Daoy (cell line): ENCODE results near the gene RXFP2. TPM values are rescaled to one million over a fixed set of nuclear protein-coding genes. Genes with fewer than 3 reads are reported as not detected.

Experiments used
- DNase-seq: peaks from one replicate; pipeline ENCODE4 v3.0.0-alpha.2; 2015; ENCODE audit warnings: low read depth
- total RNA-seq: library from RNA; depleted of rRNA; stranded (reverse); fragments of >200 nt; shearing (Covaris generic); gene quantifications from 2 replicates; pipeline ENCODE4 v1.2.3, GENCODE V29; 2014

Gene RXFP2
- total RNA-seq, 1 experiment from 2014 or later: not detected

DNA sequence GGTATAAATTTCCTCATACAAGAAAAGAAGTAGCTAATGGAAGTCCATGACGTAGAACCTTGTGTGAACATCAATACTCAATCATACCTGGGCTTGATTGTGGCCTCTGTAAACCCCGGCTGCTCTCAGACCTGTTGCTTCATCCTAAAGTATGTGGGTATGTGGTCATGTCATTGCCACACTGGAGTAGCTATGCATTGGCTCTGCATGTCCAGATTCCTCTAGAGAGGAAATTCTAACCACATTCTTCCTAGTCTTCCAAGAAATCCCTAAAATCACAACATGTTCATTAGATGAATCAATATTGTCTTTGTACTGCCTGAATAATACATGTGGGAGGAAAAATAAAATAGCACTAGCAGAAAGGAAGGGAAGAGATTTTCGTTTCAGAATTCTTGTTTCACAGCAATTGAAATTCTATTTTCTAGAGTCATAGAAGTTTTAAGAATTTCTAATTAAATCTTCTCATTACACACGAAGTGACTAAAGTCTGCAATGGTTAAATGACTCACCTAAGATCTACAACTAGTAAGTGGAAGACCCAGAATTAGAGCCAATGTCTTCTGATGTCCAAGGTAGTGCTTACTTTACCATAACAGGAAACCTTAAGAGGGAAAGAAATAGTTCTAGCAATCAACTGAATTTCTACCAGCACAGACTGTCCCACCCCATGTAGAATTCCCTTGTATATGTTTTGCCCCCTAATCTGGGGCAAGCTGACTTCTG lies 28.0 kb downstream of the RXFP2 start:
- DNase-seq: peak; percentile 80

DNA sequence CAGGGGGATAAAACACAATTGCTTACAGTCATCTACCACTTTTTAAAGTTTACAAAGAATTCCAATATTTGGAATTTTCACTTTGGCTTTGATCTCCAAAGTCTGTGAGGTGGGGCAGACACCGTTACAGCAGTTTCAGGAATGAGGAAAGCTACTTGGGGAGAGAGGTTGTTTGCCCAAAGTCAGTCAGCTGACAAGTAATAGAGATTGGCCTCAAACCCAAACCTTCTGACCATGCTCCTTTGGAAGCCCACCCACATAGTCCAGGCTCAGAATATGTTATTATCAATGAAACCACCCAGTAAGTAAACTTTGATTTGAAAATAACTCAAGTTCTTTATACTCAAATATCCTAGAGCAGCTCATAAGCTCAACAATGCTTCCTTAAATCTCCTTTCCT lies 29.0 kb downstream of the RXFP2 start:
- DNase-seq: no peak

DNA sequence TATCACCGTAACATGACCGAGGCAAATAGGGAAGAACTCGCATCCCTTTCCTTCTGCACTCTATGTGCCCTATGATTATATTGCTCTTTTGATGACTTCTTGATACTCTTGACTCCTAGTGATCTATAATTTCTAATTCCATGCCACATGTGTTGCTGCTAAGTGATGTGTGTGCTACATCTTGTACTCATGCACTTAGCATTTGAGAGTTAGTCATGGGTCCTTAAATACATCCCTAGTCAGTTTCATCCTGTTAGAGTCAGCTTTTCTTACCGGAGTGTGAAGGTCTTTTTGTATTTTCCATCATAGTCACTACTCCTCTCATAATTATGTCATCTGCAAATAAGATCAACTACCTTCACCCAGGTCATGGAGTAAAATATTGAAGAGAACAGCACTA lies 30.2 kb downstream of the RXFP2 start:
- DNase-seq: no peak

DNA sequence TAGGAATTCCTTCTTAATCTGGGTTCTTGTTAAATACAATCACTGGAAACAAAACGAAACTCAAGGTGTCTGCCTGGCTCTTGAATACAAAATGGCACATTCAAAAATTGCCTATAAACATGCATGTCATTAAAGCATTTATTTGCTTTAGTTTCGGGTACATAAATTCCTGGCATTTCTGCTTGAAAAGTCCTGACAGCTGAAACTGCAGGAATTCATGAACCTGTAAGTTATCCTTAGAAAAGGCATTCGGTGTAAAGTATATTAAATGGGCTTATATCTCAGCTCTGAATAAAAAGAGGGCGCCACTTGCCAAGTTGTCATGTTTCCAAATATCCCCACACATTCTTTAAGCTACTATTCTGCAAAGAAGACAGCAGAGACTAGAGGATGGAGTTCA lies 32.9 kb downstream of the RXFP2 start:
- DNase-seq: no peak

DNA sequence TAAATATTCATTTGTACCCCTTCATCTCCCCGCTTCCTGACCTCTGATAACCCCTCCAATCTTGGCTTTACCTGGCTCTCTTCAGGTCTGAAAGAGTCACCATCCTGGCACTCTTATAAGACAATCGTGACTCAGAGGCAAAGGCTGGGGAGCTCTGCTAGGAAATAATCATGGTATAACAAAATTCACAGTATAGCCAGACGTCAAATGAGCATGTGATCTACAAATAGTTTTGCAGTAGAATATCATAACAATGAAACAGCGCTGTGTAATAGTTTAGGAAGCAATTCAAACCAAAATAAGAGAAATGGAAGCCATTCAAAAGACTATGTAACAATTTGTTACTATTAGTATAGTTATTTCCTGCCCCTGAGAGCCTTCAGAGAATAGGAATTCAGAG lies 34.2 kb downstream of the RXFP2 start:
- DNase-seq: peak; percentile 12

DNA sequence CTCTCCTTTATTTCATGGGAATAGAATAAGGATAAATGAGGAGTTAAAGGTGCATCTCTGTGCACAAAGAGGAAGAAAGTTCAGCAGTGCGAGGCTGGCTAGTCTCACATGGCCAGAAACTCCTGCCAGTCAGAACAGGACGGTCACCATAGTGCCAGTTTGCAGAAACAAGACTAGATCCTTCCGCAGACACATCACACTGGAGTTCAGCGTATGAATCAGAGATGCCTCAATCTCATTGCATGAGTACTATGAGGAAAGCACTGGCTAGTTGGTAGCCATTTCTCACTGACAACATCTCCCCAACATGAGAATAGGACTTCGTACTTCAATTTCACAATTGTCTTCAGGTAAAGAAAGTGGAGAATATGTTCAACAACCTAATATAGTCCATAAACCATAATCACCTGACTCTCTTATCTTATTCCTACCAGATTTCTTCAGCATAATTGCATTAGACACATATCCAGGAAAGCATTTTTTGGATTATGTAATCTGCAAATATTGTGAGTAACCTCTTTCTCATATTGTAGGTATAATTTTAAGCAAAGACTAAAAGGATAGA lies 34.9 kb downstream of the RXFP2 start:
- no peak for DNase-seq

DNA sequence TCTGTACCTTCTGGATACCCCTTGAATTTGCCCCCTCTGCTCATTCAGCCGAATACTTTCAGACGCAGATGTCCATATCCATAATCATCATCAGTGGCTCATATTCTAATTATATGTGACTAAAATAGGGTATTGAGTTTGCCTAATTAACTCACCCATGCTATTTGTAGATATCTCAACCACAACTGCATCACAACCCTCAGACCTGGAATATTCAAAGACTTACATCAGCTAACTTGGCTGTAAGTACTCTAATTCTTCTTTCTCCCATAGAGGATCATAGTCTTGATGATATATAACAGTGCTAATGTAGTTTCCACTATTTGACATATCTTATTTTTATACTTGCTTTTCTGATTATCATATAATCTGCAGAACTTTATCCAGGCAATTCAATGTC lies 35.8 kb downstream of the RXFP2 start:
- no peak for DNase-seq

DNA sequence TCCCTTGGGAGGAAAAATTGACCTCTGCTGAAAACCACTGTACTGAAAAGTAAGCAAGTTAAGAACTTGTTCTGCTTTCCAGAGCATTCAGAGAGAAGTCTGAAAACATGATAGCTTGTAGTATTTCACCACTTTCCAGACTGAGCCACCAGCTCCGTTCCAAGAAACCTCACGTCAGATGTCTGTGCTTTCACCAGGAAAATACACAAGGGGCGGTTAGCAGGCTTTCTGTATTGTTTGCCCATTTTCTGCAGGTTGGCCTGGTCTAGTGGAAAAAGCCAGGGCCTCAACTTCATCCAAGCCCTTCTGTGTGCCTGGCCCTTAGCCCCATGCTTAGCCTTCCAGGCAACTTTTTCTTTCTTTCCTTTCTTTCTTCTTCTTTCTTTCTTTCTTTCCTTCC lies 36.4 kb downstream of the RXFP2 start:
- DNase-seq: no peak

DNA sequence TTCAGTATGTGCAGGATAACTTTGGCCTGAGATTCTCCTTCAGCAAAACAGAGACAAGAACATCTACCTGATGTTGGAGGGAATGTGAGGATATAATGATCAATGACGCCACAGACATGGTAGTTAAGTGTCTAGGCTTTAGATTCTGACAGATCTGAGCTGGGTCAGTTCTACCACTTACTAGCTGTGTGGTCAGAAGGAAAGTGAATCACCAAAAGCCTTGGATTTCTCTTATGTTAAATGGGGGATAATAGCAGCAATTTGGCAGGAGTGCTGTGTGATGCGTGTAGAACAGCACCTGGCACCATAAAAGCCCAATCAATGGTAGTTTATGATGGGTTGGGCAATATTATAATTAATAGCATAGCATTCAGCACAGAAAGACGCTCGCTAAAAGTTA lies 41.7 kb downstream of the RXFP2 start:
- no peak for DNase-seq

DNA sequence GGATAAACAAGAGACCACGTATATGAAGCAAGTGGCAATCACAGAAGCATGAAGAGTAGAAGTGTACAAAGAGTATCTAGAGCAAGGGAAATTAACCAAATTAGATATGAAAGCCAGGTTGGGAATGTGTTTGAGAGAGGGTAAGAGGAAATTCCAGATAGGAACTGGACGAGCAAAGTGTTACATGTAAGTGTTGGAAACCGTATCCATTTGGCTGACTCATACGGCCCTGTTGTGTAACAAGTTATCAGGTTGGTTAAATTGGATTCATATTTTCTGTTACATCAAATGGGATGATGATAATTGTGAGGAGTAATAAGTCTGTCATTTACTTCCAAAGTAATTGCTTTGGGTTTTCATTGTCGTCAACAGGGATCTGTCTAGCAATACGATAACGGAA lies 46.7 kb downstream of the RXFP2 start:
- no peak for DNase-seq

DNA sequence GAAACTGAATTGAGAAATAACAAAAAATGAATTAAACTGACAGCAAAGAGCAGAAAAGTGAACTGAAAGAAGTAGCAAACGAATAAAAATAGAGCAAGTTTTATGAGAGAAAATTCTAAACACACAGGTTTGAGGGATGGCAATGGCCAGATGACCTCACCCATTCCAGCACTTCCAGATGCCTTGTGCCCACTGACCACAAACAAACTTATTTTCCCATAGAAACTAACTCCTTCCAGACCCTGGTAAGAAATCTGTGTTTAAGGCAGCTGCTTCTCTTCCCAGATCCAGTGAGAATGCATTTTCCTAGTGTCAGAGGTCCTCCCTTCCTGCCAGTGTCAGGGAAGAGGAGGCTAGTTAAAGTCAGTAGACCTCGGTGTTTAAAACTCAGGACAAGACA lies 51.7 kb downstream of the RXFP2 start:
- no peak for DNase-seq

DNA sequence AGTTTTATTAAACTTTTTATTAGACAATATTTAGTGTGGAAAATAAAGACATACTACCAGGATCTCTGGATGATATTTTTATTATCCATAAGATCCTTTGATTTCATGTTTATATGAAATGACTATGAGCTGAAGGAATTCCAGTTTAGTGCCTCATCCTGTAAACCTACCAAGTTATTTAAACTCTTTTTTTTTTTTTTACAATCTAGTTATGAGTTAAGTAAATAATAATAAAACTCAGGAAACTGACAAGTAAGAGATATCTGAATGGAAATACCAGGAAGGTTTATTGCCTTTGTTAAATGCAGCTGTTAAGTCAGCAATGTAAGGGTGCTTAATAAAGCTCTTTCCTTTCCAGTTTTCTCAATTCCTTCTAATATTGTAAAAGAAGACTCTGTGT lies 53.9 kb downstream of the RXFP2 start:
- DNase-seq: no peak

DNA sequence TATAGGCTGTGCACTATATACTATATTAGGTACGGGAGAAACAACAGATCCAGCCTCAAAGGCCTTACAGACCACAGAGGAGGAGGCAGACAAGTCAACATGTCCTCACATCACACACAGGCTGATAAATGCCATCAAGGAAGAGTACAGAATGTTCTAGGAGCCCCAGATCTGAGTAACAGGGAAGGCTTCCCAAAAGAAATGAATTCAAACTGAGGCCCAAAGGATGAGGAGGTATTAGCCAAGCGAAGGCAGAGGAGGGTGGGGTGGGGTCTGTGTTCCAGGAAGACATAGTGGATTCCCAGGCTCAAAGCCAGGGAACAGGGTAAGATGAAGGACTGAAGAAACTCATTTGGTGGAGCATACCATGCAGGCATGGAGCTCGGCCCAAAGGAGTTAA lies 55.1 kb downstream of the RXFP2 start:
- no peak for DNase-seq

DNA sequence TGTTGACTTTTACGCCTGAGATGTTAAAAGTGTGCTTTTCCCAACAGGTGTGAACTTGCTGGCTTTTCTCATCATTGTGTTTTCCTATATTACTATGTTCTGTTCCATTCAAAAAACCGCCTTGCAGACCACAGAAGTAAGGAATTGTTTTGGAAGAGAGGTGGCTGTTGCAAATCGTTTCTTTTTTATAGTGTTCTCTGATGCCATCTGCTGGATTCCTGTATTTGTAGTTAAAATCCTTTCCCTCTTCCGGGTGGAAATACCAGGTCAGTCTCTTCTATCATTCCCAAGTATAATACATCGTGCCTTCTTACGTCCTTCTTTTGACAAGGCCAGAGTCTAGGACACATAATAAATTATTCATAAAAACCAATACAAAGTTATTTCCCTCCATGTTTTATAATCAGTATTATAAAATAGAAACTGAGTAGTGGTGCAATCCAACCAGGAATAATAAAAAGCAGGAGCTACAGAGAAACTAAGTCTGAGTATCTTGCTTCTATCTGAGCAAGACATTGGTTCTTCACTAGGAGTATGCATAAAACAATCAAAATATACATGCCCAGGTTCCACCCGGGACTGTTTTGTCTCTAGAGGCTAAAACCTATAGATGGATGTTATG lies 57.9 kb downstream of the RXFP2 start:
- peak; percentile 10 for DNase-seq

DNA sequence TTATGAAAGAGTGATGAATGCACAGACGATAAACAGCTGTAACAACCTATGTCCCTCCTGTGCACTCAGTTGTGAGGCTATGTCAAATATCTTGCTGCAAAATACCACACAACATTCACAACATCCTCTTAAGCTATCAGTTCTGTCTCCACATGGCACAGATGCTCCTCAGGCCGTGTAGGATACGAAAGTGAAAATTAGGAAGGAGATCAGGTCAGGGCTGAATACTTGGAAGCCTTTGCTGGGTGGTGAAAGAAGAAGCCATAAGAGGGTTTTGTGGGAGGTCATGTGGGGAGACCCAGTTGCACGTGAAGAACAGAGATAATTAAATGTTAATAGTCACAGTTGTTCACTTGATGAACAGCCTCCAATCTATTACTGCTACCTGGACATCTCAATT lies 58.9 kb downstream of the RXFP2 start:
- DNase-seq: no peak

DNA sequence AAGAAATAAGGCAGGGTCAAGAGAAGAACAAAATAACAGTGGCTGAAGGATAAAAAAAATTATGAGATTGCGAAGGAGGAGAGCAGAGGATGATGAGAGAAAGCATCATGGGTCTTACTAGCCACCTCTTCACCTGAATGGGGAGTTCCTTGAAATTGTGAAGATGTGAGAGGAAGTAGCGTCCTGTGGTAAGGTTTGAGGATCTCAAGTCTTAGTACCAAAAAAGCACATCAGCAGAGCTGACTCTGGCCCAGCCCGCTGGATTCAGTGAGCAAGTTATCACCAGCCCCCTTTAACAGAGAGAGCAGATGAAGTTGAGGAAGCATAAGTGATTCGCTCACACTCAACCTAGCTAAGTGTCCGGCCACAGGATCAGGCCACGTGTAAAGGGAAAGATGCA lies 61.8 kb downstream of the RXFP2 start:
- DNase-seq: no peak

DNA sequence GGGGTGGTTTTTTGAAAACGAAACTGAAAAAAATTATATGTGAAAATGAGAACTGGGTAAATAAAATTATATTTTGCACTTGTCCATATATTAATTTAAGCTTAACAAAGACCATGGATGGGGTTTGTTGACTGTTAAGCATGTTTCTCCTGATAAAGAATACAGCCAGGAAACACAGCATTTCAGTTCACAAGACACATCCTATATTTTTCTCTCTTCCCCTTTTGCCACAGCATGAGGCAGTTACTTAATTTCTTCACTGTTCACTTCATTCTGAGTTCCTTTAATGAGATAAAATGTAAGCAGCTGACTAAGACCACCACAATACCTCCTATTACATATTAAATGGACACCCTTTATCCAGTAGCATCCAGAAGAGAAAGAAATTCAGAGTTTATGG lies 64.0 kb downstream of the RXFP2 start:
- no peak for DNase-seq

DNA sequence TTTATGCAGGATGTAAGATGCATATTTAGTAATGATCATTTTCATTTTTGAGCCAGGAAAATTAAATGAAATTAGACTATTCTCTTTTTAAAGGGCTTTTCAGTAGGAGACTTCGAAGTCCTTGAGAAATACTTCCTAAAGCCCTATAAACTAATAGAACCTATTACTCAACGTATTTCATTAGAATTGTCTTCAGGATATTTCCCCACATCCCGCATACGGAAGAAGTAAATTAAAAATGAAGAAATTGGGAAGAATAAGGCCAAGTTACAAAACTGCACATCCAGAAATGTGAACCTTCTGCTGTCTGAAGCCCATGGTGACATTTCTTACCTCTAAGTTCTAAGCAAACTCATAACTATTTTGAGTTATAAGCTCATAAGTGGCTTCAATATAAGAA lies 66.5 kb downstream of the RXFP2 start:
- no peak for DNase-seq

DNA sequence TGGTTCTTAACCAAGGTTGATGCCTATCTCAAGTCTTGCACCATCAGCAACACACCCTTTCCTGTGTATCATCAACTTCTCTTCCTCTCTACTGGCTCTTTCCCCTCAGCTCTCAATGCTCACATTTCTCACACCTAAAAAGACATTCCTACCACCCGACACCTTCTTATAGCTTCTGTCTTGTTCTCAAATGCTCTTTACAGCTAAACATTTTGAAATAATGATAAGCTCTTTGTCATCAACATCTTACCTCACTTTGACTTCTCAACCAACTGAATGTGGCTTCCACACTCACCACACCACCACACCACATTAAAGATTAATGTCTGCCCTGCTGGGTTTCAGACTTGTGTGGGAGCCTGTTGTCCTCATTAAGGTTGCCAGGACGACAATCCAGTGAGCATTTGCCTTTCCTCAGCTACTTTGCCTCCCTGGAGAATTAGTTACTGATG lies 67.8 kb downstream of the RXFP2 start:
- DNase-seq: no peak

DNA sequence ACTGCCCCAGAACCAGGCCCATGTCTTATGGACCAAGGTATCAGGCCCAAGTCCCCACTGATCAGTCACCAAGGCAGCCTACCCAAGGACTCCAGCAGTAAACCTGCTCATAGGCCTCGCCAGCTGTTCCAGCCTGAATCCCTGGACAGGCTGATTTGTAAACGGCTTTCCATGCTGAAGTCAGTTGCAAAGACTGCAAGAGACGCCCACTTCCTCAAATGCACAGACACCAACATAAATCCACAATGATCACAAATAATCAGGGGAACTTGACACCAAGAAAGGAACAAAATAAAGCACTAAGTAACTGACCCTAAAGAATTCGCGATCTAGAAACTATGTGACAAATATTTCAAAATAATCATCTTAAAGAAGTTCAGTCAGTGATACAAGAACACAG lies 75.2 kb downstream of the RXFP2 start:
- DNase-seq: no peak

DNA sequence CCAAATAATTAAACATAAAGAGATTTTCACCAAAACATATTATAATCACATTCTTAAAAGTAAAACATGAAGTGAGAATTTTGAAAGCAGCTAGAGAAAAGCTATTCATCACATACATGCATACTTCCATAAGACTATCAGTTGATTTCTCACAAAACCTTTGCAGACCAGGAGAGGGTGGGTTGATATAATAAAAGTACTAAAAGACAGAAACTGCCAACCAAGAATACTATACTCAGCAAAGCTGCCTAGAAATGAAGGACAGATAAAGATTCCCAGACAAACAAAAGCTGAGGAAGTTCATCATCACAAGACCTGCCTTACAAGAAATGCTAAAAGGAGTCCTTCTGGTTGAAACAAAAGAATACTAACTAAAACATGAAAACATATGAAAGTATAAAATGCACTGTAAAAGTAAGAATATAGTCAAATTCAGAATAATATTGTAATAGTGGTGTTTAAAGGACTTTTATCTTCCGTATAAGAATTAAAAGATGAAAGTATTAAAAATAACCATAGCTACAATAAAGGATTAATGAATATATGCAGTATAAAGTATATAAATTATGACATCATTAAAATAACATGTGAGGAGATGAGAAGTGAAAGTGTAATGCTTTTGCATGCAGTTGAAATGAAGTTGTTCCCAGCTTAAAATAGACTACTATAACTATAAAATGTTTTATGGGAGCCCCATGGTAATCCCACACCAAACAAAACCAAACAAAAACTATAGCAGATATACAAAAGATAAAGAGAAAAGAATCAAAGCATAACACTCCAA lies 76.2 kb downstream of the RXFP2 start:
- no peak for DNase-seq

DNA sequence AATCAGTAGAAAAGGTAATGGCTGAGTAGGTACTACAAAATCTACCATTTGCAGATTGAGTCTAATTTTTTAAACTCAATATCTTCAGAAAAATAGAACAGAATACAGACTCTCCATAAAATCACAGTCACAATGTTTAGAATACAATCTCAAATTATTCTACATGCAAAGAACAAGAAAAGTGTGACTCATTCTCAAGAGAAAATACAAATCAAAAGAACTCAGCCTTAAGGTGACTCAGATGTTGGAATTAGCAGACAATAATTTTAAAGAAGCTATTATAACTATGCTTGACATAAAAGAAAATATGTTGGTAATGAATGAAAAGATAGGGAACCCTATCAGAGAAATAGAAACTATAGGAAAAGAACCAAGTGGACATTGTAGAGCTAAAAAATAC lies 78.9 kb downstream of the RXFP2 start:
- no peak for DNase-seq
